ENCODE measurements around the gene CYP4F2.
"Not testable (repeated sequence)": the region's sequence is repeated elsewhere in the genome, so short reads cannot be mapped to it uniquely, and the experiment has no call there.

DNA sequence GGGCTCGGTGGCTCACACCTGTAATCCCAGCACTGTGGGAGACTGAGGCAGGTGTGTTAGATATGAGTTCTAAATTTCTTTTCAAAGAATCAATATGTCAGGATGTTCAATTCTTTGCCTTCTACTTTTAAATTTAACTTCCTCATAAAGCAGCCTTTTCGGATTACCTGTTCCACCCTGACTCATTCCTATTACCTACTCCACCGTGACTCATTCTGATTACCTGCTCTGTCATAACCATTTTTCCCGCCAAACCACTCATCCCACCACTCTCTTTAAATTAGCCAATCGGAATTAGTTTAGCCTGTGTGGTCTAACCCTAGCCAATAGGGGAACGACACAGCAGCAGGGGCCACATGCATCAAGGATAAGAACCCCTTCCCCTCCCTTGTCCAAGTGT, 24.1 kb downstream of the CYP4F2 start:
- TF ChIP-seq, protein P1, sequence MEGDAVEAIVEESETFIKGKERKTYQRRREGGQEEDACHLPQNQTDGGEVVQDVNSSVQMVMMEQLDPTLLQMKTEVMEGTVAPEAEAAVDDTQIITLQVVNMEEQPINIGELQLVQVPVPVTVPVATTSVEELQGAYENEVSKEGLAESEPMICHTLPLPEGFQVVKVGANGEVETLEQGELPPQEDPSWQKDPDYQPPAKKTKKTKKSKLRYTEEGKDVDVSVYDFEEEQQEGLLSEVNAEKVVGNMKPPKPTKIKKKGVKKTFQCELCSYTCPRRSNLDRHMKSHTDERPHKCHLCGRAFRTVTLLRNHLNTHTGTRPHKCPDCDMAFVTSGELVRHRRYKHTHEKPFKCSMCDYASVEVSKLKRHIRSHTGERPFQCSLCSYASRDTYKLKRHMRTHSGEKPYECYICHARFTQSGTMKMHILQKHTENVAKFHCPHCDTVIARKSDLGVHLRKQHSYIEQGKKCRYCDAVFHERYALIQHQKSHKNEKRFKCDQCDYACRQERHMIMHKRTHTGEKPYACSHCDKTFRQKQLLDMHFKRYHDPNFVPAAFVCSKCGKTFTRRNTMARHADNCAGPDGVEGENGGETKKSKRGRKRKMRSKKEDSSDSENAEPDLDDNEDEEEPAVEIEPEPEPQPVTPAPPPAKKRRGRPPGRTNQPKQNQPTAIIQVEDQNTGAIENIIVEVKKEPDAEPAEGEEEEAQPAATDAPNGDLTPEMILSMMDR (IDR thresholded peaks at IDR 0.05), result not testable (repeated sequence)
- not testable (repeated sequence) for TF ChIP-seq POLR2A (IDR thresholded peaks at IDR 0.05)

Data from Peyer's patch (tissue), 4 donors.